ENCODE measurements around the gene TP53I13. TPM values are rescaled to one million over a fixed set of nuclear protein-coding genes. Genes with fewer than 3 reads are reported as not detected.

TP53I13 gene
- total and polyA plus RNA-seq, 2 of the 13 experiments (the other 11 are each of a cell fraction or from before 2014, with no cell fraction given) = 16.9 to 25.7 TPM

DNA sequence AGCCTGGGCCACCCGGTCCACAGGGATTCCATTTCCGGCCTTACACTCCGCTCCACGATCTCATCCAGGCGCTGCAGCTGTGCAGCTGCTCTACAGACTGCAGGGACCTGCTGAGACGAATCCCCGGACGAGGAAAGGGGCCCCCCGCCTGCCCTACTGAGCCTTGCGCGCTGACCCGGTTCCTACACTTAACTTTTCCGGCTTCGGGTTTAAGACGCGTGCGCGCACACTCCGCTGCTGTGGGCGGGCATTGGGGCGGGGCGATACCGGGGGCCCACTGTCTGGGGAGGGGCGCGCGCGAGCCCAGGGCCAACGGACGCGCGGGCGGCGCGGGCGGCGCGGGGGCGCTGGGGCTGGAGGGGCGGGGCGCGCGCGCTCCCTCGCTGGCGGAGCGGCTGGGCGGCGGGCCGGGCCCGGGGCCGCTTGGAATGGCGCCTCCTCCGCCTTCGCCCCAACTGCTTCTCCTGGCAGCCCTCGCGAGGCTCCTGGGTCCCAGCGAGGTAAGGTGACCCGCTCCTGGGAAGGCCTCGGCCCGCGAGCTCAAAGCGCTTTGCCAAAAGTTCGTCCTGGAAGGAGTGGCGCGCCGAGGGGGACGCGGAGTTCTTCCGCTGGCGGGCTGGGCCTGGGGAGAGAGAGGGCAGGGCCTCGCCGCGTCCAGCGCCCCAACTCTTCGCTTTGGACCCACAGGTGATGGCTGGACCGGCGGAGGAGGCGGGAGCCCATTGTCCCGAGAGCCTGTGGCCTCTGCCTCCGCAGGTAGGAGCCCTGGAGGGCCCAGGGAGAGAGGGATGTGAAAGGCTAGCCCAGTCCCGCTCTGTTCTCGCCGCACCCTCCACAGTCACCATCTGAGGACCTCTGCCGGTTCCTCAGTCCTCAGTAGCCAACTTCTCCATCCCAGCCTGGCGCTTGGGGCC lies at the start of gene TP53I13 (continued):
- TF ChIP-seq, protein P1, sequence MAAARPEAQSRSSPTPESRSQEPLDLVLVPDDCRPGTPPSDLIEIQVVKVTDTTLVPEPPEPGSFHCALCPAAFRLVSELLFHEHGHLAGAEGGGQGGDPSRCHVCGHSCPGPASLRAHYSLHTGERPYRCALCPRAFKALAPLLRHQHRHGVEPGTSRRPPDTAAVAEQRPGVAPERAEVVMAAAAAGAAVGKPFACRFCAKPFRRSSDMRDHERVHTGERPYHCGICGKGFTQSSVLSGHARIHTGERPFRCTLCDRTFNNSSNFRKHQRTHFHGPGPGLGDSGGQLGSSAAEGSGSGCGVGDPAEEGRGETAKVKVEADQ (CRISPR knock-in tag; IDR thresholded peaks at IDR 0.05; ENCODE audit: borderline replicate concordance) = no peak
- TF ChIP-seq SRF (IDR thresholded peaks at IDR 0.05; ENCODE audit: low read depth, low read length) (no peak), ZNF816 (CRISPR knock-in tag; IDR thresholded peaks at IDR 0.05; ENCODE audit: borderline replicate concordance) (no peak), FOXM1 (CRISPR knock-in tag; IDR thresholded peaks at IDR 0.05) (no peak), NFE2L1 (CRISPR knock-in tag; IDR thresholded peaks at IDR 0.05; ENCODE audit: borderline replicate concordance) (no peak; the same call in 1 of the 2 replicates), ZNF777 (CRISPR knock-in tag; IDR thresholded peaks at IDR 0.05) (no peak; the same call in 1 of the 2 replicates), ZSCAN20 (CRISPR knock-in tag; IDR thresholded peaks at IDR 0.05; ENCODE audit: borderline replicate concordance) (no peak), RCOR2 (CRISPR knock-in tag; IDR thresholded peaks at IDR 0.05) (no peak), SMYD3 (CRISPR knock-in tag; IDR thresholded peaks at IDR 0.05) (no peak), ZNF83 (CRISPR knock-in tag; IDR thresholded peaks at IDR 0.05; ENCODE audit: borderline replicate concordance) (no peak), SAP130 (CRISPR knock-in tag; IDR thresholded peaks at IDR 0.05; ENCODE audit: low read depth) (peak; percentile 78), ZNF891 (CRISPR knock-in tag; IDR thresholded peaks at IDR 0.05) (no peak), ZNF775 (CRISPR knock-in tag; IDR thresholded peaks at IDR 0.05; ENCODE audit: borderline replicate concordance) (no peak), GLI4 (CRISPR knock-in tag; IDR thresholded peaks at IDR 0.05; ENCODE audit: borderline replicate concordance) (no peak)
- TF ChIP-seq, protein P2, sequence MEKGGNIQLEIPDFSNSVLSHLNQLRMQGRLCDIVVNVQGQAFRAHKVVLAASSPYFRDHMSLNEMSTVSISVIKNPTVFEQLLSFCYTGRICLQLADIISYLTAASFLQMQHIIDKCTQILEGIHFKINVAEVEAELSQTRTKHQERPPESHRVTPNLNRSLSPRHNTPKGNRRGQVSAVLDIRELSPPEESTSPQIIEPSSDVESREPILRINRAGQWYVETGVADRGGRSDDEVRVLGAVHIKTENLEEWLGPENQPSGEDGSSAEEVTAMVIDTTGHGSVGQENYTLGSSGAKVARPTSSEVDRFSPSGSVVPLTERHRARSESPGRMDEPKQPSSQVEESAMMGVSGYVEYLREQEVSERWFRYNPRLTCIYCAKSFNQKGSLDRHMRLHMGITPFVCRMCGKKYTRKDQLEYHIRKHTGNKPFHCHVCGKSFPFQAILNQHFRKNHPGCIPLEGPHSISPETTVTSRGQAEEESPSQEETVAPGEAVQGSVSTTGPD (CRISPR knock-in tag; IDR thresholded peaks at IDR 0.05) = no peak; the same call in 1 of the 2 replicates
- TF ChIP-seq, protein P3, sequence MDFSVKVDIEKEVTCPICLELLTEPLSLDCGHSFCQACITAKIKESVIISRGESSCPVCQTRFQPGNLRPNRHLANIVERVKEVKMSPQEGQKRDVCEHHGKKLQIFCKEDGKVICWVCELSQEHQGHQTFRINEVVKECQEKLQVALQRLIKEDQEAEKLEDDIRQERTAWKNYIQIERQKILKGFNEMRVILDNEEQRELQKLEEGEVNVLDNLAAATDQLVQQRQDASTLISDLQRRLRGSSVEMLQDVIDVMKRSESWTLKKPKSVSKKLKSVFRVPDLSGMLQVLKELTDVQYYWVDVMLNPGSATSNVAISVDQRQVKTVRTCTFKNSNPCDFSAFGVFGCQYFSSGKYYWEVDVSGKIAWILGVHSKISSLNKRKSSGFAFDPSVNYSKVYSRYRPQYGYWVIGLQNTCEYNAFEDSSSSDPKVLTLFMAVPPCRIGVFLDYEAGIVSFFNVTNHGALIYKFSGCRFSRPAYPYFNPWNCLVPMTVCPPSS (IDR thresholded peaks at IDR 0.05) = no peak
- TF ChIP-seq, protein P4, sequence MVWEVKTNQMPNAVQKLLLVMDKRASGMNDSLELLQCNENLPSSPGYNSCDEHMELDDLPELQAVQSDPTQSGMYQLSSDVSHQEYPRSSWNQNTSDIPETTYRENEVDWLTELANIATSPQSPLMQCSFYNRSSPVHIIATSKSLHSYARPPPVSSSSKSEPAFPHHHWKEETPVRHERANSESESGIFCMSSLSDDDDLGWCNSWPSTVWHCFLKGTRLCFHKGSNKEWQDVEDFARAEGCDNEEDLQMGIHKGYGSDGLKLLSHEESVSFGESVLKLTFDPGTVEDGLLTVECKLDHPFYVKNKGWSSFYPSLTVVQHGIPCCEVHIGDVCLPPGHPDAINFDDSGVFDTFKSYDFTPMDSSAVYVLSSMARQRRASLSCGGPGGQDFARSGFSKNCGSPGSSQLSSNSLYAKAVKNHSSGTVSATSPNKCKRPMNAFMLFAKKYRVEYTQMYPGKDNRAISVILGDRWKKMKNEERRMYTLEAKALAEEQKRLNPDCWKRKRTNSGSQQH (CRISPR knock-in tag; IDR thresholded peaks at IDR 0.05; ENCODE audit: low read depth) = no peak
- TF ChIP-seq, protein P5, sequence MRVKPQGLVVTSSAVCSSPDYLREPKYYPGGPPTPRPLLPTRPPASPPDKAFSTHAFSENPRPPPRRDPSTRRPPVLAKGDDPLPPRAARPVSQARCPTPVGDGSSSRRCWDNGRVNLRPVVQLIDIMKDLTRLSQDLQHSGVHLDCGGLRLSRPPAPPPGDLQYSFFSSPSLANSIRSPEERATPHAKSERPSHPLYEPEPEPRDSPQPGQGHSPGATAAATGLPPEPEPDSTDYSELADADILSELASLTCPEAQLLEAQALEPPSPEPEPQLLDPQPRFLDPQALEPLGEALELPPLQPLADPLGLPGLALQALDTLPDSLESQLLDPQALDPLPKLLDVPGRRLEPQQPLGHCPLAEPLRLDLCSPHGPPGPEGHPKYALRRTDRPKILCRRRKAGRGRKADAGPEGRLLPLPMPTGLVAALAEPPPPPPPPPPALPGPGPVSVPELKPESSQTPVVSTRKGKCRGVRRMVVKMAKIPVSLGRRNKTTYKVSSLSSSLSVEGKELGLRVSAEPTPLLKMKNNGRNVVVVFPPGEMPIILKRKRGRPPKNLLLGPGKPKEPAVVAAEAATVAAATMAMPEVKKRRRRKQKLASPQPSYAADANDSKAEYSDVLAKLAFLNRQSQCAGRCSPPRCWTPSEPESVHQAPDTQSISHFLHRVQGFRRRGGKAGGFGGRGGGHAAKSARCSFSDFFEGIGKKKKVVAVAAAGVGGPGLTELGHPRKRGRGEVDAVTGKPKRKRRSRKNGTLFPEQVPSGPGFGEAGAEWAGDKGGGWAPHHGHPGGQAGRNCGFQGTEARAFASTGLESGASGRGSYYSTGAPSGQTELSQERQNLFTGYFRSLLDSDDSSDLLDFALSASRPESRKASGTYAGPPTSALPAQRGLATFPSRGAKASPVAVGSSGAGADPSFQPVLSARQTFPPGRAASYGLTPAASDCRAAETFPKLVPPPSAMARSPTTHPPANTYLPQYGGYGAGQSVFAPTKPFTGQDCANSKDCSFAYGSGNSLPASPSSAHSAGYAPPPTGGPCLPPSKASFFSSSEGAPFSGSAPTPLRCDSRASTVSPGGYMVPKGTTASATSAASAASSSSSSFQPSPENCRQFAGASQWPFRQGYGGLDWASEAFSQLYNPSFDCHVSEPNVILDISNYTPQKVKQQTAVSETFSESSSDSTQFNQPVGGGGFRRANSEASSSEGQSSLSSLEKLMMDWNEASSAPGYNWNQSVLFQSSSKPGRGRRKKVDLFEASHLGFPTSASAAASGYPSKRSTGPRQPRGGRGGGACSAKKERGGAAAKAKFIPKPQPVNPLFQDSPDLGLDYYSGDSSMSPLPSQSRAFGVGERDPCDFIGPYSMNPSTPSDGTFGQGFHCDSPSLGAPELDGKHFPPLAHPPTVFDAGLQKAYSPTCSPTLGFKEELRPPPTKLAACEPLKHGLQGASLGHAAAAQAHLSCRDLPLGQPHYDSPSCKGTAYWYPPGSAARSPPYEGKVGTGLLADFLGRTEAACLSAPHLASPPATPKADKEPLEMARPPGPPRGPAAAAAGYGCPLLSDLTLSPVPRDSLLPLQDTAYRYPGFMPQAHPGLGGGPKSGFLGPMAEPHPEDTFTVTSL (CRISPR knock-in tag; IDR thresholded peaks at IDR 0.05; ENCODE audit: borderline replicate concordance) = no peak

All from HepG2 (cell line).